Measurements from ENCODE around the gene PAPSS2.

GRCh38 chr10:87760195-87760905 is 100.7 kb downstream of the PAPSS2 start:
- TF ChIP-seq POLR2A (IDR thresholded peaks at IDR 0.05), result no peak
- TF ChIP-seq, protein P1, sequence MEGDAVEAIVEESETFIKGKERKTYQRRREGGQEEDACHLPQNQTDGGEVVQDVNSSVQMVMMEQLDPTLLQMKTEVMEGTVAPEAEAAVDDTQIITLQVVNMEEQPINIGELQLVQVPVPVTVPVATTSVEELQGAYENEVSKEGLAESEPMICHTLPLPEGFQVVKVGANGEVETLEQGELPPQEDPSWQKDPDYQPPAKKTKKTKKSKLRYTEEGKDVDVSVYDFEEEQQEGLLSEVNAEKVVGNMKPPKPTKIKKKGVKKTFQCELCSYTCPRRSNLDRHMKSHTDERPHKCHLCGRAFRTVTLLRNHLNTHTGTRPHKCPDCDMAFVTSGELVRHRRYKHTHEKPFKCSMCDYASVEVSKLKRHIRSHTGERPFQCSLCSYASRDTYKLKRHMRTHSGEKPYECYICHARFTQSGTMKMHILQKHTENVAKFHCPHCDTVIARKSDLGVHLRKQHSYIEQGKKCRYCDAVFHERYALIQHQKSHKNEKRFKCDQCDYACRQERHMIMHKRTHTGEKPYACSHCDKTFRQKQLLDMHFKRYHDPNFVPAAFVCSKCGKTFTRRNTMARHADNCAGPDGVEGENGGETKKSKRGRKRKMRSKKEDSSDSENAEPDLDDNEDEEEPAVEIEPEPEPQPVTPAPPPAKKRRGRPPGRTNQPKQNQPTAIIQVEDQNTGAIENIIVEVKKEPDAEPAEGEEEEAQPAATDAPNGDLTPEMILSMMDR (IDR thresholded peaks at IDR 0.05), result no peak
